Trophoblast cell (in vitro differentiated cells and primary cell): ENCODE results near the gene PSEN2.
A peak's percentile ranks its signal among the peaks of the same experiment; 100 is the strongest.

Experiments used
- DNase-seq, 2 donors: peaks; one replicate each; pipeline ENCODE4 v3.0.0-alpha.2; 2016
- H2AFZ ChIP-seq: 2 replicates; pipeline ENCODE4 v1.6.1; 2013; ENCODE audit warnings: low read length, moderate library complexity, mild to moderate bottlenecking; ENCODE audit not compliant: insufficient read depth, poor library complexity
- H2AK5ac ChIP-seq: 2 replicates; pipeline ENCODE4 v1.6.1; 2013; ENCODE audit warnings: mild to moderate bottlenecking, low read length
- H2BK120ac ChIP-seq: 2 replicates; pipeline ENCODE4 v1.6.1; 2013; ENCODE audit warnings: low read length, mild to moderate bottlenecking, moderate library complexity; ENCODE audit not compliant: insufficient read depth, poor library complexity
- H2BK12ac ChIP-seq: 2 replicates; pipeline ENCODE4 v1.6.1; 2013; ENCODE audit warnings: mild to moderate bottlenecking, low read length, moderate library complexity
- H2BK5ac ChIP-seq: 2 replicates; pipeline ENCODE4 v1.6.1; 2013; ENCODE audit warnings: low read length, low read depth, moderate library complexity, mild to moderate bottlenecking; ENCODE audit not compliant: poor library complexity
- H3K14ac ChIP-seq: 2 replicates; pipeline ENCODE4 v1.6.1; 2013; ENCODE audit warnings: mild to moderate bottlenecking, low read length
- H3K18ac ChIP-seq: 2 replicates; pipeline ENCODE4 v1.6.1; 2013; ENCODE audit warnings: mild to moderate bottlenecking, low read length
- H3K23ac ChIP-seq: 2 replicates; pipeline ENCODE4 v1.6.1; 2013; ENCODE audit warnings: low read length
- H3K27ac ChIP-seq: 2 replicates; pipeline ENCODE4 v1.5.1; 2013; ENCODE audit warnings: low read depth, mild to moderate bottlenecking, inconsistent platforms, low read length, moderate library complexity
- H3K27me3 ChIP-seq: 2 replicates; pipeline ENCODE4 v1.6.1; 2013; ENCODE audit warnings: inconsistent platforms, mild to moderate bottlenecking, low read length, moderate library complexity; ENCODE audit not compliant: insufficient read depth
- H3K36me3 ChIP-seq, 2 experiments: 1 replicate in 1 of 2; 2 replicates in 1 of 2; pipeline ENCODE4 v1.6.1; 2013; ENCODE audit warnings: low read length in 2 of 2, mild to moderate bottlenecking in 2 of 2, moderate library complexity in 1 of 2; ENCODE audit not compliant: insufficient read depth in 2 of 2, control insufficient read depth in 1 of 2
- H3K4ac ChIP-seq: 2 replicates; pipeline ENCODE4 v1.6.1; 2013; ENCODE audit warnings: low read depth, mild to moderate bottlenecking, low read length, moderate library complexity
- H3K4me1 ChIP-seq, 2 experiments: 1 replicate in 1 of 2; 2 replicates in 1 of 2; pipeline ENCODE4 v1.6.1; 2013; ENCODE audit warnings: low read length in 2 of 2, mild to moderate bottlenecking in 2 of 2, moderate library complexity in 1 of 2; ENCODE audit not compliant: insufficient read depth in 2 of 2, control insufficient read depth in 1 of 2
- H3K4me2 ChIP-seq: 2 replicates; pipeline ENCODE4 v1.6.1; 2013; ENCODE audit warnings: inconsistent platforms, mild to moderate bottlenecking, low read length, moderate library complexity
- H3K4me3 ChIP-seq: 2 replicates; pipeline ENCODE4 v1.5.1; 2013; ENCODE audit warnings: mild to moderate bottlenecking, low read depth, low read length, inconsistent platforms
- H3K79me1 ChIP-seq: one replicate; pipeline ENCODE4 v1.6.1; 2013; ENCODE audit warnings: low read length
- H3K79me2 ChIP-seq: 2 replicates; pipeline ENCODE4 v1.6.1; 2013; ENCODE audit warnings: low read length, mild to moderate bottlenecking; ENCODE audit not compliant: control insufficient read depth, insufficient read depth, poor library complexity
- H3K9ac ChIP-seq: 2 replicates; pipeline ENCODE4 v1.6.1; 2013; ENCODE audit warnings: mild to moderate bottlenecking, low read length
- H3K9me3 ChIP-seq: 2 replicates; pipeline ENCODE4 v1.6.1; 2013; ENCODE audit warnings: low read depth, mild to moderate bottlenecking, control low read depth, inconsistent platforms, low read length; ENCODE audit not compliant: insufficient read depth
- H4K12ac ChIP-seq: 2 replicates; pipeline ENCODE4 v1.6.1; 2013; ENCODE audit warnings: low read depth, mild to moderate bottlenecking, low read length, moderate library complexity
- H4K8ac ChIP-seq: 2 replicates; pipeline ENCODE4 v1.6.1; 2013; ENCODE audit warnings: low read depth, mild to moderate bottlenecking, low read length, moderate library complexity
- H4K91ac ChIP-seq: one replicate; pipeline ENCODE4 v1.6.1; 2013; ENCODE audit warnings: low read depth, mild to moderate bottlenecking, low read length, moderate library complexity
- WGBS: extraction: QIAGEN DNeasy Blood & Tissue Kit; methylation state at CpG from one replicate; pipeline ENCODE4 v1.1.7; 2013; ENCODE audit warnings: missing lambda C conversion rate; ENCODE audit not compliant: insufficient read length, insufficient coverage; ENCODE audit errors: extremely low coverage; 5-methylcytosine and 5-hydroxymethylcytosine counted together

The PSEN2 gene

DNA sequence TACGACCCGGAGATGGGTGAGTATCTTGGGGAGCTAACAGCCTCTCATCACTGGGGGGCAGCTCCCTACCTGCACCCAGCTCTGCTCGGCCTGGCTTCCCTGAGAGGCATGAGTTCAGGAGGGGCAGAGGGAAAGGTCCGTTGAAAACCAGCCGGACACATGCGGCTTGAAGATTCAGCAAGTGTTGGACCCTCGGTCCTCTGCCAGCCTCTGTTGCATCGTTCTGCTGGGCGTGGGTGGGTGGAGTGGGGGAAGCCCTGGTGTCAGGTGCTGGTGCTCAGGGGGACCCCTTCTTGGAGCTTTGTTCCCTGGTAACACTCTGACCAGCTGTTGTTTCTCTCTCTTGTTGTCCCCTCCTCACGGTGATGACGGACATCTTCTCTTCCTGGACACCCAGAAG lies 20.9 kb downstream of the PSEN2 start:
- H4K8ac ChIP-seq = no peak overlapping the region
- H3K9me3 ChIP-seq = peaks cover 1% of the 10 kb centered on the region
- H4K12ac ChIP-seq = no peak overlapping the region
- H2AK5ac ChIP-seq = no peak overlapping the region
- H3K79me2 ChIP-seq = no peaks in the 10 kb centered on the region
- H3K4me2 ChIP-seq = no peak overlapping the region
- H4K91ac ChIP-seq = no peak overlapping the region
- no peaks in the 10 kb centered on the region for H3K27me3 ChIP-seq
- H2BK12ac ChIP-seq = no peak overlapping the region
- no peak for DNase-seq
- no peak overlapping the region for H3K14ac ChIP-seq
- peaks cover 0 to 2% of the 10 kb centered on the region in 2 experiments for H3K36me3 ChIP-seq
- H2BK5ac ChIP-seq = no peak overlapping the region
- H3K18ac ChIP-seq = no peak overlapping the region
- H3K4me3 ChIP-seq = no peak overlapping the region
- no peaks in the 10 kb centered on the region for H3K79me1 ChIP-seq
- H3K4ac ChIP-seq = no peak overlapping the region
- H3K27ac ChIP-seq = no peak overlapping the region
- peaks cover 6 to 9% of the 10 kb centered on the region in 2 experiments for H3K4me1 ChIP-seq
- no peak overlapping the region for H3K9ac ChIP-seq
- no peak overlapping the region for H2BK120ac ChIP-seq
- H3K23ac ChIP-seq = no peak overlapping the region
- H2AFZ ChIP-seq = no peak overlapping the region
- no CpG with 5 or more reads among the region's 11 CpGs for WGBS

- DNase-seq = no peak
- H2AFZ ChIP-seq = no peak overlapping the region
- H3K23ac ChIP-seq = no peak overlapping the region
- H2BK120ac ChIP-seq = no peak overlapping the region
- H3K9me3 ChIP-seq = peaks cover 1% of the 10 kb centered on the region
- H3K14ac ChIP-seq = no peak overlapping the region
- no peak overlapping the region for H3K27ac ChIP-seq
- no peaks in the 10 kb centered on the region for H3K79me2 ChIP-seq
- no peak overlapping the region for H3K4me2 ChIP-seq
- H3K4me1 ChIP-seq = peaks cover 6 to 9% of the 10 kb centered on the region in 2 experiments
- no peak overlapping the region for H3K4ac ChIP-seq
- no CpG with 5 or more reads among the region's 17 CpGs for WGBS
- H3K18ac ChIP-seq = no peak overlapping the region
- H3K4me3 ChIP-seq = peak overlapping the region; percentile 23
- no peak overlapping the region for H2BK12ac ChIP-seq
- H3K27me3 ChIP-seq = no peaks in the 10 kb centered on the region
- H4K91ac ChIP-seq = no peak overlapping the region
- H3K36me3 ChIP-seq = peaks cover 0 to 2% of the 10 kb centered on the region in 2 experiments
- H4K8ac ChIP-seq = no peak overlapping the region
- H2AK5ac ChIP-seq = no peak overlapping the region
- H4K12ac ChIP-seq = peak overlapping the region; percentile 8
- no peak overlapping the region for H2BK5ac ChIP-seq
- H3K9ac ChIP-seq = no peak overlapping the region
- H3K79me1 ChIP-seq = no peaks in the 10 kb centered on the region
Observed at GRCh38 chr1:226891846-226892523, 21.6 kb downstream of the PSEN2 start.

DNA sequence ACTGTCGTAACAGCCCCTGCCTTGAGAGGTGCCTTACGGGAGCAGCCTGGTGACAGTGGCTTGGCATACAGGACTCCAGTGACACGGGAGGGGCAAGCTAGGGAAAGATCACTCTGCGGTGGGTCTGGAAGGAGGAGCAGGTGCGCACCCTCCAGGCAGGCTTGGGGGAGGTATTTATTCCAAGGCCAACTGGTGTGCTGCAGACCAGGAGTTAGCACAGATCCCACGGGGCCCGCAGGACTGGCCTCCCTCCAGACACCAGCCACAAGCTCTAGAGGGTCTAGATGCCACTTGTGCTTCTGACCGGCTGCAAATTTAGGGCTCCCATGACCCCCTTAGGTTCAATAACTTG lies 22.1 kb downstream of the PSEN2 start:
- H3K27me3 ChIP-seq = no peaks in the 10 kb centered on the region
- peaks cover 6 to 9% of the 10 kb centered on the region in 2 experiments for H3K4me1 ChIP-seq
- H2AFZ ChIP-seq = no peak overlapping the region
- H3K18ac ChIP-seq = no peak overlapping the region
- H3K9me3 ChIP-seq = peaks cover 1% of the 10 kb centered on the region
- no peak overlapping the region for H3K14ac ChIP-seq
- peaks cover 0 to 2% of the 10 kb centered on the region in 2 experiments for H3K36me3 ChIP-seq
- H3K23ac ChIP-seq = no peak overlapping the region
- H2BK5ac ChIP-seq = no peak overlapping the region
- H3K27ac ChIP-seq = no peak overlapping the region
- no peaks in the 10 kb centered on the region for H3K79me2 ChIP-seq
- no peak overlapping the region for H3K9ac ChIP-seq
- no peak overlapping the region for H4K91ac ChIP-seq
- no CpG with 5 or more reads among the region's 8 CpGs for WGBS
- H2BK12ac ChIP-seq = no peak overlapping the region
- H3K79me1 ChIP-seq = no peaks in the 10 kb centered on the region
- H3K4me3 ChIP-seq = peak overlapping the region; percentile 23
- H3K4ac ChIP-seq = no peak overlapping the region
- no peak overlapping the region for H4K12ac ChIP-seq
- H3K4me2 ChIP-seq = no peak overlapping the region
- H2BK120ac ChIP-seq = no peak overlapping the region
- DNase-seq = no peak
- H2AK5ac ChIP-seq = no peak overlapping the region
- no peak overlapping the region for H4K8ac ChIP-seq

GRCh38 chr1:226893936-226894335 lies 23.5 kb downstream of the PSEN2 start:
- Histone ChIP-seq H3K27ac (no peak overlapping the region), H2AFZ (no peak overlapping the region), H3K4me3 (no peak overlapping the region), H3K4me1 (peaks cover 6 to 9% of the 10 kb centered on the region in 2 experiments), H3K4ac (no peak overlapping the region), H2BK12ac (no peak overlapping the region), H3K36me3 (peaks cover 0 to 2% of the 10 kb centered on the region in 2 experiments), H4K12ac (no peak overlapping the region), H3K9me3 (peaks cover 1% of the 10 kb centered on the region), H3K14ac (no peak overlapping the region), H3K9ac (no peak overlapping the region), H2BK5ac (no peak overlapping the region), H3K4me2 (no peak overlapping the region), H3K79me1 (no peaks in the 10 kb centered on the region), H3K79me2 (no peaks in the 10 kb centered on the region), H2BK120ac (no peak overlapping the region), H3K27me3 (no peaks in the 10 kb centered on the region), H3K23ac (no peak overlapping the region), H4K8ac (no peak overlapping the region), H4K91ac (no peak overlapping the region), H3K18ac (no peak overlapping the region), H2AK5ac (no peak overlapping the region)
- no peak for DNase-seq
- WGBS = no CpG with 5 or more reads among the region's 13 CpGs
